22Rv1 (cell line): Measurements from ENCODE around the gene GFY.

ENCODE experiments used
- H3K27ac ChIP-seq: fragments of 450-650 bp; 2 replicates; pipeline ENCODE4 v1.5.1; 2017
- CTCF ChIP-seq: fragments of 450-650 bp; IDR thresholded peaks from 2 replicates; pipeline ENCODE4 v1.5.1; 2017; ENCODE audit warnings: mild to moderate bottlenecking
- ZFX ChIP-seq: fragments of 450-650 bp; IDR thresholded peaks from 2 replicates; pipeline ENCODE4 v1.6.1; 2017; ENCODE audit warnings: antibody characterized with exemption, borderline replicate concordance

GFY gene

GRCh38 chr19:49435670-49436069, 10.5 kb downstream of the GFY start:
- no peak for TF ChIP-seq CTCF
- no peak for TF ChIP-seq ZFX

GRCh38 chr19:49436381-49437017, 11.3 kb downstream of the GFY start:
- no peak overlapping the region for H3K27ac ChIP-seq
- TF ChIP-seq ZFX, result no peak
- no peak for TF ChIP-seq CTCF

More at GRCh38 chr19:49435670-49436069, 10.5 kb downstream of the GFY start:
- H3K27ac ChIP-seq, result peak overlapping the region; percentile 51

DNA sequence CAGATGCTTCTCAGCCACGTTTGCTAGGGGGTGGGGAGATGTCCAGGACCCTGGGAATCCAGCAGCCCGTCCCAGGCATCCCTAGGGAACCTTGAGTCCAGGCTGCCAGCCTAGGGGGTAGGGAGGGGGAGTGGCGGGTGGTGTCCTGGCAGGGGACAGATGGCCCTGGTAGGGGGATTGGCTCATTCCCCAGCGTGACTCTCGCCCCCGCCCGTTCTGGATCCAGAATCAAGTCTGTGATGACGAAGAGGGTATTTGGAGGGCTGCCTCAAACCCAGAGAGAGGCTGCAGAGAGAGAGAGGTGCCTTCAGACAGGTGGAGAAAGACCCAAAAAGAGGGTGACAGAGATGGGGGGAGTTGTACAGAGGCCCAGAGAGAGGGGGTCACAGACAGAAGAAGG, 12.0 kb downstream of the GFY start:
- H3K27ac ChIP-seq, result no peak overlapping the region
- TF ChIP-seq CTCF (no peak), ZFX (no peak)

GRCh38 chr19:49438261-49438660, 13.1 kb downstream of the GFY start:
- TF ChIP-seq ZFX, result no peak
- TF ChIP-seq CTCF, result no peak
- H3K27ac ChIP-seq, result no peak overlapping the region

DNA sequence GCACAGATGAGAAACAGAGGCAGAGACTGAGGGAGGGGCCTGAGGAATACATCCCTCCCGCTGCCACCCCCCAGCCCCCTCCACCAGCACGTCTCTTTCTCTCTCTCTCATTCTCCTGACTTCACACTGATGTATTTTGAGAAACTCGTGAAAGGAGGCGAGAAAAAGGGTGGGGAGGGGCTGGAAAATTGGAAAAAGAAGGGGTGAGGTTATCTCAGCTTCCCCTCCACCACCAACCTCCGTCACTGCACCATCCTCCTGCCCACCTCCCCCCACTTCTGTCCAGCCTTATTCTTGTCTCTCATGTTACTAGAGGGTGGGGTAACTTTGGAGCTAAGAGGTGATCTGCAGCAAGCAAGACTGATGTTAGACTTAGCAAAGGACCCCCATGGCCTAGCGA, 14.6 kb downstream of the GFY start:
- no peak overlapping the region for H3K27ac ChIP-seq
- TF ChIP-seq ZFX, result no peak
- no peak for TF ChIP-seq CTCF

DNA sequence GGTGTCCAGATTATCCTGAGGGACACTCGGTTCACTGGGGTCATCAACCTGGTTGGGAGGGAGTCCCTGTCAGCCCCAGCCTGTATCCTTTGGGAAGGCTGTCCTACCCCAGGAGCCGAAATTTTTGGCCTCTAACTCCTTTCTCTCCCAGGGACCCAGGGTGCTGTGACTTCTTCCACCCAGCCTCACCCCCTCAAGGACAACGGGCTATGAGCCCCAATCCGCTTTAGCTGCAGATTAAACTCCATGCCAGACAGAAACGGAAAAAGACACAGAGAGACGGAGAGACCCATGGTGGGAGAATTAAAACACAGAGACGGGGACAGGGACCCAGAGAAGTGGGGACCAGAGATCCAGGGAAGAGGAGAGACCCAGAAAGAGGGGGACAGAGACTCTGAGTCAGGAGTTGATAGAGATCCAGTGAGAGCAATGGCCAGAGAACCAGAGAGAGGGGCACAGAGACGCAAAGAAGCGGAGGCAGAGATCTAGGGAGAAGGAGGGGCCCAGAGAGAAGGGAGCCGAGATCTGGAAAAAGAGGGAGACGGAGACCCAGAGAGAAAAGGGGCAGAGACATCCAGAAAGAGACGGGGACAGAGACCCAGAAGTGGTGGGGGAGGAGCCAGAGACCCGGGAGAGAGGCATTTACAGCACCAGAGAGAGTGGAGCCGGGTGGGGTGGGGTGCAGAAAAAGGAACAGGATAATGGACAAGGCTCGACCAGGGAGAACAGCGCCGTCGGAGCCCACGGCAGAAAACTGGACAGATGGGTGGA, 15.4 kb downstream of the GFY start:
- H3K27ac ChIP-seq, result no peak overlapping the region
- TF ChIP-seq ZFX, result no peak
- TF ChIP-seq CTCF, result no peak

DNA sequence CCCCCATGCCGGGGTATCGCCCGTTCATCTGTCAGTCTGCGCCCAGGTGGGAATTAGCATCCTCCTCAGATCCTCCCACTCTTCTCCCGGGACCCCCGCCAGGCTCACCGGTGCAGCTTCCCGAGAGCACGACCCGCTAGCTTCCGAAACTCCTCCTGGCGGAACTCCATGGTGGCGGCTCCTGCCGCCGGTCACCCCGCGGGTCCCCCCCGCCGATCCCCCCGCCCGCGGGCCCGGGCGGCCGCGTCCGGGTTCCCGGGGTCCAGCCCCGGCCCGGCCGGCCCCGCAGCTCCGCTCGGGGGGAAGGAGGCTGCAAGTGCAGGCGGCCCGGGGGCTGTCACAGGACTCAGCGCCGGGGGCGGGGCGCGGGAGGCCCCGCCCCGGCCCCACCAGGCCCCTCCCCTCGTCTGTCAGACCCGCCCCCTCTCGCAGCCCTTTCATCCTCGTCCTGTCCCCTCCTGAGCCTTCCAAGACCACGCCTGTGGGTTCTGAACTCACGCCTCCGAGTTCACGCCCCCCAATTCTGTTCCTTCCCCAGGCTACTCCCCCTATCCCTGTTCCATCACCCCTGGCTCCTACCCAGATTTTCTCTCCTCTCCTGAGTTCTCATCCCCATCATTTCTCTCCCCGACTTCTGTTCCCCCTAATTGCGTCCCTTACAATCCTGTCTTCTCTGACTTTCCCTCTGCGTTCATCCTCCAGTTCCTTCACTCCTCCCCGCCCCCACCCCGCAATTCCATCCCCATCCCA, 16.2 kb downstream of the GFY start, which contains the start of gene SLC17A7:
Gene SLC17A7, minus strand, starts transcription at position 318 of the 750 bp plus-strand sequence. Its CDS starts 148 bp downstream, at position 170.
- TF ChIP-seq ZFX (no peak), CTCF (0 out of 2 replicates have a peak, but pooled peaks have one; percentile 6)
- peak within 1 kb of the TSS; percentile 95 for H3K27ac ChIP-seq
